RKO (cell line): ENCODE measurements around the gene KNDC1.

Source experiments
- DNase-seq: peaks from one replicate; pipeline ENCODE4 v3.0.0-alpha.2; 2016; ENCODE audit warnings: low spot score

The KNDC1 gene

GRCh38 chr10:133206356-133207040 lies 46.5 kb downstream of the KNDC1 start:
- DNase-seq = no peak

- DNase-seq = no peak
These were observed 47.1 kb downstream of the KNDC1 start for GRCh38 chr10:133207041-133207600.

- no peak for DNase-seq
These were observed 47.6 kb downstream of the KNDC1 start for GRCh38 chr10:133207627-133208026.

GRCh38 chr10:133208466-133208865 lies 48.4 kb downstream of the KNDC1 start:
- no peak for DNase-seq

- no peak for DNase-seq
These were observed 49.1 kb downstream of the KNDC1 start for GRCh38 chr10:133209117-133209516.

GRCh38 chr10:133209641-133210040 lies 49.6 kb downstream of the KNDC1 start:
- no peak for DNase-seq

- DNase-seq = no peak
These were observed 50.5 kb downstream of the KNDC1 start for GRCh38 chr10:133210398-133211140.

- DNase-seq = no peak
These were observed 51.3 kb downstream of the KNDC1 start for GRCh38 chr10:133211141-133211830.

GRCh38 chr10:133211959-133212852 lies 52.2 kb downstream of the KNDC1 start:
- no peak for DNase-seq

- DNase-seq = no peak
These were observed 53.0 kb downstream of the KNDC1 start for GRCh38 chr10:133212853-133213494.

- DNase-seq = no peak
These were observed 53.8 kb downstream of the KNDC1 start for GRCh38 chr10:133213641-133214467.

- DNase-seq = no peak
These were observed 54.7 kb downstream of the KNDC1 start for GRCh38 chr10:133214468-133215410.

GRCh38 chr10:133215586-133215985 lies 55.6 kb downstream of the KNDC1 start:
- DNase-seq = no peak

- DNase-seq = no peak
These were observed 56.8 kb downstream of the KNDC1 start for GRCh38 chr10:133216776-133217175.

- no peak for DNase-seq
These were observed 58.0 kb downstream of the KNDC1 start for GRCh38 chr10:133217800-133218589.

- no peak for DNase-seq
These were observed 58.9 kb downstream of the KNDC1 start for GRCh38 chr10:133218891-133219290.

- no peak for DNase-seq
These were observed 59.8 kb downstream of the KNDC1 start for GRCh38 chr10:133219782-133220181.

- DNase-seq = no peak
These were observed 61.3 kb downstream of the KNDC1 start for GRCh38 chr10:133221331-133221730.
